Measurements from ENCODE around the gene ARHGAP21. TPM values are rescaled to one million over a fixed set of nuclear protein-coding genes. Genes with fewer than 3 reads are reported as not detected.

The ARHGAP21 gene
- total RNA-seq = 75.5 and 79.5 TPM in 2 replicates

GRCh38 chr10:24723788-24724380, at the start of gene ARHGAP21:
ARHGAP21 (minus strand) TSS chr10:24723887; CDS start chr10:24721899, 1,988 bp downstream.

Other genes starting within 250 kb of the ARHGAP21 start
- 7.8 and 9.4 TPM in 2 replicates for gene PRTFDC1, start 228.7 kb upstream of the ARHGAP21 start, total RNA-seq

Data from mammary microvascular endothelial cell (primary cell).